Ectodermal cell (in vitro differentiated cells): ENCODE measurements around the gene BMP3.

ENCODE experiments used
- H3K27ac ChIP-seq: 2 replicates; pipeline ENCODE4 v1.7.0; 2013; ENCODE audit warnings: mild to moderate bottlenecking, low read depth, low read length; ENCODE audit not compliant: insufficient read depth, poor library complexity, severe bottlenecking
- H3K27me3 ChIP-seq: 2 replicates; pipeline ENCODE4 v1.7.0; 2013; ENCODE audit warnings: mild to moderate bottlenecking, low read length; ENCODE audit not compliant: insufficient read depth, control insufficient read depth, poor library complexity, severe bottlenecking
- H3K36me3 ChIP-seq: one replicate; pipeline ENCODE4 v1.7.0; 2013; ENCODE audit warnings: low read length; ENCODE audit not compliant: control insufficient read depth, insufficient read depth
- H3K4me1 ChIP-seq: one replicate; pipeline ENCODE4 v1.7.0; 2013; ENCODE audit warnings: low read length; ENCODE audit not compliant: control insufficient read depth, insufficient read depth
- H3K4me3 ChIP-seq: 2 replicates; pipeline ENCODE4 v1.7.0; 2013; ENCODE audit warnings: low read depth, low read length, control low read depth; ENCODE audit not compliant: insufficient read depth
- H3K9me3 ChIP-seq: 2 replicates; pipeline ENCODE4 v1.7.0; 2013; ENCODE audit warnings: mild to moderate bottlenecking, low read length, moderate library complexity; ENCODE audit not compliant: control insufficient read depth
- WGBS, 2 experiments: methylation state at CpG; one replicate each; pipeline ENCODE4 v1.1.7; 2013; ENCODE audit warnings: missing lambda C conversion rate in 2 of 2; 5-methylcytosine and 5-hydroxymethylcytosine counted together

BMP3 gene

DNA sequence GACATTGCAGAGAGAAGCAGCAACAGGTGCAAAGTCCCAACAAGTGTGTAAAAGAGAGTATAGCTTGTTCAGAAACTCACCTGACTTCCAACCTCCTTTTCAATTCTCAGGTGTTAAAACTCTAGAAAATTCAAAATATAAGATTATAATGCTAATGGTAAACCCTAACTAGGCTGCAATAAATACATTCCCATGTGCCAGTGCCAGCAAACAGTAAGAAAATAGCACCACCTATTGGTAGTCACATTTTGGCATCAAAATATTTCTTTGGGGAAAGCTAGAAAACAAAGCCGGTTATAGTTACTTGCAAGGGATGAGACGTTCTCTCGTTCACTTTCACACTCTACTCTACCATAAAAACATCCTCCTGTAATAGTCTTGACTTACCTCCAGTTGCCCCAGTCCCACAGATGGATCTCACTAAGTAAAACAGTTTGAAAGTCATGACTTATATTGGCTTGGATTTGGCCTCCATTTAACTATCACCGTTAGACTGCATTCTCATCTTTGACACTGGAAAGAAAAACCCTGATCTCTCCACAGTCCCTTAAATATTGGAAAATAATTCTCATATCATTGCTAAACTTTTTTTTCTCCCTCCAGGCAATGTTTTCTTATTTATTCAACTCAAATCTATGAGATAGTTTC lies 9.6 kb downstream of the BMP3 start:
- Histone ChIP-seq H3K27me3 (no peaks in the 10 kb centered on the region), H3K4me1 (no peaks in the 10 kb centered on the region), H3K27ac (no peak overlapping the region), H3K9me3 (no peaks in the 10 kb centered on the region), H3K4me3 (no peak overlapping the region), H3K36me3 (no peaks in the 10 kb centered on the region)
- WGBS, 2 experiments = 43 to 57% methylated on average over 4 of the region's 4 CpGs

- Histone ChIP-seq H3K9me3 (no peaks in the 10 kb centered on the region), H3K4me3 (no peak overlapping the region), H3K27ac (no peak overlapping the region), H3K27me3 (no peaks in the 10 kb centered on the region), H3K4me1 (no peaks in the 10 kb centered on the region), H3K36me3 (no peaks in the 10 kb centered on the region)
- WGBS, 2 experiments = 94 to 95% methylated on average over 4 to 5 of the region's 5 CpGs
These were observed 12.3 kb downstream of the BMP3 start for GRCh38 chr4:81042578-81043365.

GRCh38 chr4:81049330-81049729 lies 18.8 kb downstream of the BMP3 start:
- Histone ChIP-seq H3K4me1 (no peaks in the 10 kb centered on the region), H3K27ac (no peak overlapping the region), H3K9me3 (no peaks in the 10 kb centered on the region), H3K36me3 (no peaks in the 10 kb centered on the region), H3K27me3 (no peaks in the 10 kb centered on the region), H3K4me3 (no peak overlapping the region)
- 84 to 92% methylated on average over 4 of the region's 4 CpGs for WGBS, 2 experiments

DNA sequence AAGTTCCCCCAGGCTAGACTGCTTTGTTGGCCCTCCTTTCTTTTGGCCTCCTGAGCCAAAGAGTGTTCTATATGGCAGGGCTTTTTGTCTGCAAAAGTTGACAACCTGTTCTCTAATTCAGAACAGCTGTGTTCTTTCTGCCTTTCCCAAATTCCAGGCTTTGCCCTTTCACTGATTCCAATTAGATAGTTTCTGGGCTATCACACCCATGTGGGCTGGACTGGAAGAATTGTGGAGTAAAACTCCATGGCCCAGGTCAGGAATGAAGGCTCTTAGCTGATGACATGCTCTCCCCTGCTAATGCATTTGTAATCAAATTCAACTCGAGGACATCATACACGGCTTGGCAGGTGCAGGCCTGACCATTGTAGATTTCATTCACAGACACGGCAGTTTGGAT lies 19.4 kb downstream of the BMP3 start:
- Histone ChIP-seq H3K9me3 (no peaks in the 10 kb centered on the region), H3K27me3 (no peaks in the 10 kb centered on the region), H3K4me3 (no peak overlapping the region), H3K27ac (no peak overlapping the region), H3K36me3 (no peaks in the 10 kb centered on the region), H3K4me1 (no peaks in the 10 kb centered on the region)
- 90 to 92% methylated on average over 3 of the region's 3 CpGs for WGBS, 2 experiments

GRCh38 chr4:81052119-81053068 lies 21.9 kb downstream of the BMP3 start:
- no peaks in the 10 kb centered on the region for H3K36me3 ChIP-seq
- WGBS, 2 experiments = 70 to 74% methylated on average over 6 to 7 of the region's 7 CpGs
- H3K4me1 ChIP-seq = no peaks in the 10 kb centered on the region
- no peaks in the 10 kb centered on the region for H3K9me3 ChIP-seq
- H3K4me3 ChIP-seq = no peak overlapping the region
- H3K27me3 ChIP-seq = no peaks in the 10 kb centered on the region
- H3K27ac ChIP-seq = no peak overlapping the region

DNA sequence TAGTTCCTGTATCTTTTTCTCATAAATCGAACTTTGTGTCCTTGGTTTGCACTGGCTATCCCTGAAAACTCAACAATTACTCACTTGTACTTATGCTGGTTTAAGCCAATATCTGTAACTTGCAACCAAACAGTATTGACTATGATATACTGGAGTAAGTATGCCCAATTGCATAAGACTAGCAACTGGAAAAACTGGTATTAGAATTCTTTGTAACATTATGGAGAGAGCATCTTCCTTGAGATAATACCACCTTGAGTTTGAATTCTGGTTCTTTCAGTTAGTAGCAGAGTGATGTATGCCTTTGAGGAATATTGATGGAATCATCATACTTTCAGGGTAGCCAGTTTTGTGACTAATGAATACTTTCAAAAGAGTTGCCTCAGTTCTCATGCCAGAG lies 28.1 kb downstream of the BMP3 start:
- Histone ChIP-seq H3K36me3 (no peaks in the 10 kb centered on the region), H3K4me3 (no peak overlapping the region), H3K4me1 (no peaks in the 10 kb centered on the region), H3K27ac (no peak overlapping the region), H3K27me3 (no peaks in the 10 kb centered on the region), H3K9me3 (no peaks in the 10 kb centered on the region)
- 75 to 100% methylated on average over 1 of the region's 1 CpG for WGBS, 2 experiments

DNA sequence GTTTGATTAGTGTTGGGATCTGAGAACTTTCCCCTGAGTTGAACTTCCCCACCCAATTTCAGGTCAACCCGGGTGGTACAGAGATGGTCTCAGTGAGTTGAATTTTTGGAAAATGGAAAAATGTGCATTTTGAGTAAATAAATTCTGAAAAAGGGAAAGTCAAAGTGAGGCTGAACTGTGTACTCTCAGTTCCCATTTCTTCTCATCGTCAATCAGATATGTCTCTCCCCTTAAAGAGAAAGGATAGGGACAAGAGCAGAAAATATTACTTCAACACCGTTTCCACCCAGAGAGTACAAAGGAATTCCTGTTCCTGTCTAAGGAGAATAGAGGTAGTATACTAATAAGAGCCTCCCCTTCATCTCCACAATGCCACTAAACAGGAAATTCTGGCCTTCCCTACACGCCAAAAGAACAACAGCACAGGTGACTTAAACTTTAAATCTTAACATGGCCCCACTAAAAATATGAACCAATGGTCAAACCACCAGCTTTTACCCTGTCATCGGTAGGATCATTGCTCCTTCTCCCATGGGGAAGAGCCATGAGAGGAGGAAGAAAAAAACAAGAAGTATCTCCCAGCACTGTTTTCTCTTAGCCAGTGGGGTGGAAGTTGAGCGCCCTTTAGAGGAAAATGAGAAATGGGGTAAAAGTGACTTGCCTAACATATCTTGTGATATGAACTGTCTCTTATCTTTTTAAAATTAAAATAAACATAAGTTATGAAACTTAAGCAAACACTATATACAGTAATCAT lies 30.3 kb downstream of the BMP3 start:
- Histone ChIP-seq H3K4me1 (no peaks in the 10 kb centered on the region), H3K27ac (no peak overlapping the region), H3K4me3 (no peak overlapping the region), H3K9me3 (no peaks in the 10 kb centered on the region), H3K27me3 (no peaks in the 10 kb centered on the region), H3K36me3 (no peaks in the 10 kb centered on the region)
- 85 to 87% methylated on average over 4 to 6 of the region's 6 CpGs for WGBS, 2 experiments

- Histone ChIP-seq H3K9me3 (no peaks in the 10 kb centered on the region), H3K4me1 (no peaks in the 10 kb centered on the region), H3K36me3 (no peaks in the 10 kb centered on the region), H3K27me3 (no peaks in the 10 kb centered on the region), H3K4me3 (no peak overlapping the region), H3K27ac (no peak overlapping the region)
These were observed 30.8 kb downstream of the BMP3 start for GRCh38 chr4:81061344-81061730.

- no peaks in the 10 kb centered on the region for H3K4me1 ChIP-seq
- H3K27me3 ChIP-seq = no peaks in the 10 kb centered on the region
- H3K27ac ChIP-seq = no peak overlapping the region
- 71 to 76% methylated on average over 1 of the region's 1 CpG for WGBS, 2 experiments
- no peak overlapping the region for H3K4me3 ChIP-seq
- no peaks in the 10 kb centered on the region for H3K9me3 ChIP-seq
- no peaks in the 10 kb centered on the region for H3K36me3 ChIP-seq
These were observed 31.5 kb downstream of the BMP3 start for GRCh38 chr4:81062001-81062400.
